Activated CD8-positive, alpha-beta memory T cell treated with anti-CD3 and anti-CD28 coated beads, Interleukin-2, amount 50 U/mL, for 24 hours (primary cell): Measurements from ENCODE around the gene TCHH.
"Not testable (repeated sequence)": the region's sequence is repeated elsewhere in the genome, so short reads cannot be mapped to it uniquely, and the experiment has no call there.

Experiments used
- DNase-seq: peaks from one replicate; pipeline ENCODE4 v3.0.0-alpha.2; 2020; ENCODE audit errors: extremely low read depth

TCHH gene

GRCh38 chr1:152112101-152112884 lies 3.0 kb downstream of the TCHH start:
- no peak for DNase-seq

- no peak for DNase-seq
Measured at GRCh38 chr1:152111515-152111968, 3.7 kb downstream of the TCHH start.

DNA sequence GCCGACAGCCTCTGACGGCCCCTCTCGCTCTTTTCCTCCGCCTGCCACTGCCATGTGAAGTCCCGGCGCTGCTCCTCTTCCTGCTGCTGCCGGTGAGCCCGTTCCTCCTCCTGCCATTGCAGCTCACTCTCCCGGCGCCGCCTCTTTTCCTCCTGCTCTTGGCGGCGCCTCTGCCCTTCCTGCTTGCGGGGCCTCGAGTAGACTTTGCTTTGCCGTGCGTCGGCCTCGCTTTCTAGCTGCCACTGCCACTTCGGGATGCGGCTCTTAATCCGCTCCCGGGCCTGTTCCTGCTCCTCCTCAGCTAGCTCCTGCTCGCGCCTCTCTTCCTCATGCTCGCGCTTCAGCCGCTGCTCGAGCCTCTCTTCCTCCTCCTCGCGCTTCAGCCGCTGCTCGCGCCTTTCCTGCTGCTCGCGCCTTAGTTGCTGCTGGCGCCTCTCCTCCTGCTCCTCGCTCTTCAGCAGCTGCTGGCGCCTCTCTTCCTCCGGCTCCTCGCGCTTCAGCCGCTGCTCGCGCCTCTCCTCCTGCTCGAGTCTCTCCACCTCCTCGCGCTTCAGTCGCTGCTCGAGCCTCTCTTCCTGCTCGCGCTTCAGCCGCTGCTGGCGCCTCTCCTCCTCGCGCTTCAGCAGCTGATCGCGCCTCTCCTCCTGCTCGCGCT lies 4.3 kb downstream of the TCHH start:
- DNase-seq, result no peak

DNA sequence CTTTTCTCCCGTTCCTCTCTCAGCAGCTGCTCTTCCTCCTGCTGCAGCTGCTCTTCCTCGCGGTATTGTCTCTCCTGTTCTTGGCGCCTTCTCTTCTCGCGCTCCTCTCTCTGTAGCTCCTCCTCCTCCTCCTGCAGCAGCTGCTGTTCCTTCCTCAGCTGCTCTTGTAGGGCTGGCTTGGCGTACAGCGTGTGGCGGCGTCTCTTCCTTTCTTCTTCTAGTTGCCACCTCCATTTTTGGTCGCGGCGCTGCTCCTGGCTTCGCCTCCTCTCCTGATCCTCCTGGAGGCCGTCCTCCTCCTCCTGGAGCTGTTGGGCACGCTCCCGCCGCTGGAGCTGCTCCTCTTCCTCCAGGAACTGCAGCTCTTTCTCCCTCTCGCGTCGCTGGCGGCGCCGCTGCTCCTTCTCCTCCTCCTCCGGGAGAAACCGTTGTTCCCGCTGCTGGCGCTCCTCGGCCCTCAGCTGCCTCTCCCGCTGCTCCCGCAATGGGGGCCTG lies 4.8 kb downstream of the TCHH start:
- DNase-seq, result no peak

GRCh38 chr1:152109998-152110294 lies 5.3 kb downstream of the TCHH start:
- DNase-seq, result no peak

GRCh38 chr1:152109231-152109997 lies 5.8 kb downstream of the TCHH start:
- no peak for DNase-seq

DNA sequence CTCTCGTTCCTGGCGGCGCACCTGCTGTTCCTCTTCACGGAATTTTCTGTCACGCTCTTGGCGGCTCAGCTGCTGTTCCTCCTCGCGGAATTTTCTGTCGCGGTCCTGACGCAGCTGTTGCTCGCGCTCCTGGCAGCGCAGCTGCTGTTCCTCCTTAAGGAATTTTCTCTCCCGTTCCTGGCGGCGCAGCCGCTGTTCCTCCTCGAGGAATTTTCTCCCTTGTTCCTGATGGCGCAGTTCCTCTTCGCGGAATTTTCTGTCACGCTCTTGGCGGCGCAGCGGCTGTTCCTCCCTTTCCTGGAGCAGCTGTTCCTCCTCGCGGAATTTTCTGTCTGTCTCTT lies 6.4 kb downstream of the TCHH start:
- DNase-seq, result no peak

DNA sequence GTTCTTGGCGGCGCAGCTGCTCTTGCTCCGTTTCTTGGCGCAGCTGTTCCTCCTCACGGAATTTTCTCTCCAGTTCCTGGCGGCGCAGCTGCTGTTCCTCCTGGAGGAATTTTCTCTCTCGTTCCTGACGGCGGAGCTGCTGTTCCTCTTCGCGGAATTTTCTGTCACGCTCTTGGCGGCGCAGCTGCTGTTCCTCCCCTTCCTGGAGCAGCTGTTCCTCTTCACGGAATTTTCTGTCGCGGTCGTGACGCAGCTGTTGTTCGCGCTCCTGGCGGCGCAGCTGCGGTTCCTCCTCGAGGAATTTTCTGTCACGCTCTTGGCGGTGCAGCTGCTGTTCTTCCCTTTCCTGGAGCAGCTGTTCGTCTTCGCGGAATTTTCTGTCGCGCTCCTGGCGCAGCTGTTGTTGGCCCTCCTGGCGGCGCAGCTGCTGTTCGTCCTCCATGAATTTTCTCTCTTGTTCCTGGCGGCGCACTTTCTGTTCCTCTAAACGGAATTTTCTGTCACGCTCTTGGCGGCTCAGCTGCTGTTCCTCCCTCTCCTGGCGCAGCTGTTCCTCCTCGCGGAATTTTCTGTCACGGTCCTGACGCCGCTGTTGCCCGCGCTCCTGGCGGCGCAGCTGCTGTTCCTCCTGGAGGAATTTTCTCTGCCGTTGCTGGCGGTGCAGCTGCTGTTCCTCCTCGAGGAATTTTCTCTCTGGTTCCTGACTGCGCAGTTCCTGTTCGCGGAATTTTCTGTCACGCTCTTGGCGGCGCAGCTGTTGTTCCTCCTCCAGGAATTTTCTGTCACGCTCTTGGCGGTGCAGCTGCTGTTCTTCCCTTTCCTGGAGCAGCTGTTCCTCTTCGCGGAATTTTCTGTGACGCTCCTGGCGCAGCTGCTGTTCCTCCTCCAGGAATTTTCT lies 7.0 kb downstream of the TCHH start:
- DNase-seq, result no peak

- DNase-seq, result no peak
Measured at GRCh38 chr1:152107031-152107983, 7.9 kb downstream of the TCHH start.

DNA sequence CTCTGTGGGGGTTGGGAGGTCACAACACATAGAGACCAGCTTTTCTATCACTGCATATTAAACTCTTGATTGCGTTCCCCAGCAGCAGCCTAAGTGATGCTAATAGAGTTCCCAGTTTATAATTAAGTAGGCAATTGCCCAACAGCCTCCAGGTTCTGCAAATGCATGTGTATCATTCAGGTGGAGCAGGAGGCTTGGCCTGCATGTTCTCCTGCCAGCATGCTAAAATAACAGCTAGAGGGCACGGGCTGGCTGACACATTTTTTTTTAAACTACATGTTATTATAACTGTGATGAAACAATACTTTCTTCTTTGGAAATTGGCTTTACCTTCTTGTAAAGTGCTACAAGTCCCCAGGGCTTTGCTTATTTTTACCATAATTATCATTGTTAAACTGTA lies 10.4 kb downstream of the TCHH start:
- DNase-seq, result no peak

GRCh38 chr1:152096931-152097330 lies 18.3 kb downstream of the TCHH start:
- no peak for DNase-seq

- no peak for DNase-seq
Measured at GRCh38 chr1:152089014-152089674, 26.1 kb downstream of the TCHH start, which contains the start of gene TCHHL1. Gene TCHHL1 (minus strand): TSS chr1:152089064. CDS start chr1:152088143, 921 bp downstream.

DNA sequence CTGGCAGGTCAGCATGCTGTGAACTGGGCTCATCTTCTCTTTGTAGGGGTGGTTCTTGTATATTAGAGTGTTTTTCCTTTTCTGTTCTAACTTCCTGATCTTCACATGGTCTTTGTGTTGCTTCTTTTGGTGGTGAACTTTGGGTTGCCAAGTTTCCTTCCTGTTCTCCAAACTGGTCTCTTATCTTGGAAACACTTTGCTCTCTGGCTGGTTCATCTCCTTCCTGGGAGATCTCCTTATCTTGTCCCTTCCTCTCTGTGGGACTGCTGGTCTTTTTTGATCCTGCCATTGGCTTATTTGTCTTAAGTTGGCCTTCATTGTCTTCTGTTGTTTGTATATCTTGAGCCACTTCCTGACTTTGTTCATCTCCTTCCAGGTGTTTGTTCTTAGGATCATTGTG lies 28.5 kb downstream of the TCHH start:
- no peak for DNase-seq

DNA sequence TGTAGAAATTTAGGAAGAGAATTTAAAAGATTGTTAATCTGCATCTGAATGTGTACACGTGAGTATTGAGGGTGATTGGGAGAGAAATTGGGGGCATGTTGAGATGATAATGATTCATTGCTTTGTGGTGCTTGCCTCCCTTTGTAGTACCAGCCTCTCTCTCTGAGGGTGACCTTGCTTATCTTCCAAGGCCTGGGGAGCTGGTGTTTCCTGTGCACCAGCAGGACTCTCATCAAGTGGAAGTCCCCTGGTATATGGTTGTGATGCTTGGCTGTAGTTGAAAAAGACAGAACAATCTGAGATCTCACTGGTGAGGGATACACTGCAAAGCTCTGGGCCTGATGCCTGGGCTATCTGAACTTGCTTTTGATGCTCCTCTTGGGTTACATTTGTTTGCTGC lies 30.4 kb downstream of the TCHH start:
- DNase-seq, result no peak

DNA sequence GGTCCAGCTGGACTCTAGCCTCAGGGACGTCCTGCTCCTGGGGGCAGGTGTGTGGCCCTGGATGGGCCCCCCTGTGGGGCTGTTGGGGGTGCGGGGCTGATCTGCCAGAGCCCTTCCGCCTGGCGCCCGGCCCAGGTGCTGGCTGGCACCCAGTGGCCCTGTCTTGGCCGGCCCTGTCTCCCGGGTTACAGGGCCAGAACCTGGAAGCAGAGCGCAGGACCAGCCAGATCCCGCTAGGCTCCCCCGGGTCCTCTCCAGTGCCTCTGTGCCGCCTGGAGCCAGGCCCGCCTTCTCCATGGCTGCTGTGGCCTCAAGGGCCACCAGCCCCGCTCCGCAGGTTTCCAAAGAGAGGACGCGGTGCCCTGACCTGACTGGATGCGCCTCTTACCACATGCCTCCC lies 34.2 kb downstream of the TCHH start:
- DNase-seq, result not testable (repeated sequence)

DNA sequence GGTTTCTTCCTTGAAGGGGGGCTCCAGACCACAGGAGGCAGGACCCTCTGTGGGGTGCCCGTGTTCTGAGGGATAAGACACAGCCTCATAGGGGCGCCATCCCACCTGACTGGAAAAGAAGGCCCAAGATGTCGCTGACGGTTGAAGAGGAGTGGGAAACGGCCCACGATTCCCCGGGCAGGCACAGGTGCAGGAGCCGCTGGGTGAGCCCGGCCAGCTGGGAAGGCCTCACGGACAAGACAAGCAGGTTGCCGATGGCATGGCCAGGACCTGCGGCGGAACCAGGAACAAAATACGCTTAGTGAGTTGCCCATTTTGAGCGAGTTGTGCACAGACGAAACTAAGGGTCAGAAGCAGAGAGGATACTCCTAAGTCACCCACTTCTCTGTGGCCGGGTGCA lies 34.8 kb downstream of the TCHH start:
- not testable (repeated sequence) for DNase-seq

- DNase-seq, result no peak
Measured at GRCh38 chr1:152078831-152079441, 36.3 kb downstream of the TCHH start.

DNA sequence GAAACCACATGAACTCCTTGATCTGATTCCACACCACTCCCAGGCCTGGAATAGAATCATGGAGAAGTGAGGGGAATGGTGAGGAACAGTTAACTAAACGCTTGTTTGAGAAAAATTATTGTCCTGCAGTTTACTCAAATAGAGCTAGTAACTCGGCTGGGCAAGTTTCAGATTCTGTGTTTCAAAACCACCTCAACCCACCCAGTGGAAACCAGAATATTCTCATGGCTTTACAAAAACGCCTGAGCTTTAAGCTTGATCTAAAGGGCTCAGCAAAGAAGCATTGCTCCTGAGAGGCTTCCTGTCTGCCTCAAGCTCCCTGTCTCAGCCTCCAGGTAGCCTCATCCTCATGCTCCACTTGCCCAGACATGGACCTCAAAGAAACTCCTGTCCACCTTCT lies 42.9 kb downstream of the TCHH start:
- DNase-seq, result no peak

DNA sequence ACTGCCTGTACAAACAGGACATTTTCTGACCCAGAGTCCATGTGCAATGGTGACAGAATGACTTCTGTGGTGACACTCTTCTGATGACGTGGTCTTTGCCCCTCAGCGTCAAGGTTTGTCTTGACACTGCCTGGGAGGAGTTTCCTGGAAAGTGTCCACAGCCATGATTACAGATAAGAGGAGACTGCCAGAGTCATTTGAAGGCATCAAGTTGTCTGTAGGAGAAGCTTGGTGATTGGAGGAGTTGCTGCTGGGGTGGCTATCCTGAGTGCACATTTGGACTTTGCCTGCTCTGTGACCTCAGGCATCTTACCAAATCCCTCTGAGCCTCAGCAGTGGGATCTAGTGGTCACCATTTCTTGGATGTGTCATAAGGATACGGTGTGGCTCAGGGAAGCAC lies 44.1 kb downstream of the TCHH start:
- no peak for DNase-seq

DNA sequence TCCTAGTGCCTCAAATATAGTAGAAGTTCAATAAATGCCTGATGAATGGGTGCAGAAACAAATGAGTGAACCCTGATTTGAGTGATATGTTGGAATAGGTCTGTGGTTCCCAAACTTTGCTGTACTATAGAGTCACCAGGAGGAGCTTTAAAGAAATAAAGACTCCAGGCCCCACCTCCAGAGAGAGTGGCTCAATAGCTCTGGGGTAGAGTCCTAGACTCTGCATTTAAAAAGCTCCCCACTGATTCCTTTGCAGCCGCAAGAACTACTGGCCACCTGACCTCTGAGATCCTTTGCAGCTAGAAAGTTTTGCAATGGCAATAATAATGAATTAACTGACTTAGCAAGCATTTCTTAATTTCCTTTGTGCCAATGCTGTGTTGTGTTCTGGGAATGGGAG lies 47.3 kb downstream of the TCHH start:
- DNase-seq, result no peak
